PC-9 (cell line): ENCODE results near the gene MBD5.

ENCODE experiments used
- EZH2 ChIP-seq: fragments of 200-600 bp; sonication (generic); IDR thresholded peaks from 2 replicates; pipeline ENCODE4 v1.8.0; 2017; ENCODE audit warnings: antibody characterized with exemption, low read depth
- TF ChIP-seq, protein P1 (sequence below): fragments of 200-600 bp; sonication (generic); conservative IDR thresholded peaks from 2 replicates; pipeline ENCODE4 v1.6.1; 2017; ENCODE audit warnings: mixed run types, antibody characterized with exemption, mild to moderate bottlenecking, moderate library complexity

DNA sequence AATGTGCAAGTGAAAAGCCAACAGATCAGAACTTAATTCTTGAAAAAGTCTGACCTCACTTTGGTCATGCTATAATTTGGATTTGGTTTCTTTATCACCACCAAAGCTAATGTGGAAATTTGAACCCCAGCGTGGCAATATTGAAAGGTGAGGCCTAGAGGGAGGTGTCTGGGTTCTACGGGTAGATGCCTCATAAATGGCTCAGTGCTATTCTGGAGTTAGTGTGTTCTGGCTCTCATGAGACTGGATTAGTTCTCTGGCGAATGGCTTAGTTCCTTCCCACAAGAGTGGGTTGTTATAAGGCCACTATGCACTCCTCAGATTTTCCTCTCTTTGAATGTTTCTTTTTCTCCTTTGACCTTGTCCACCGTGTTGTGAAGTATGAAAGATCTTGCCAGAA is 22.7 kb upstream of the MBD5 start:
- TF ChIP-seq, protein P1, sequence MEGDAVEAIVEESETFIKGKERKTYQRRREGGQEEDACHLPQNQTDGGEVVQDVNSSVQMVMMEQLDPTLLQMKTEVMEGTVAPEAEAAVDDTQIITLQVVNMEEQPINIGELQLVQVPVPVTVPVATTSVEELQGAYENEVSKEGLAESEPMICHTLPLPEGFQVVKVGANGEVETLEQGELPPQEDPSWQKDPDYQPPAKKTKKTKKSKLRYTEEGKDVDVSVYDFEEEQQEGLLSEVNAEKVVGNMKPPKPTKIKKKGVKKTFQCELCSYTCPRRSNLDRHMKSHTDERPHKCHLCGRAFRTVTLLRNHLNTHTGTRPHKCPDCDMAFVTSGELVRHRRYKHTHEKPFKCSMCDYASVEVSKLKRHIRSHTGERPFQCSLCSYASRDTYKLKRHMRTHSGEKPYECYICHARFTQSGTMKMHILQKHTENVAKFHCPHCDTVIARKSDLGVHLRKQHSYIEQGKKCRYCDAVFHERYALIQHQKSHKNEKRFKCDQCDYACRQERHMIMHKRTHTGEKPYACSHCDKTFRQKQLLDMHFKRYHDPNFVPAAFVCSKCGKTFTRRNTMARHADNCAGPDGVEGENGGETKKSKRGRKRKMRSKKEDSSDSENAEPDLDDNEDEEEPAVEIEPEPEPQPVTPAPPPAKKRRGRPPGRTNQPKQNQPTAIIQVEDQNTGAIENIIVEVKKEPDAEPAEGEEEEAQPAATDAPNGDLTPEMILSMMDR, result no peak
- TF ChIP-seq EZH2, result no peak
